GM19025 (cell line): ENCODE data around the gene GMEB2.
"Not testable (repeated sequence)": the region's sequence is repeated elsewhere in the genome, so short reads cannot be mapped to it uniquely, and the experiment has no call there.

Experiments
- ATAC-seq: cut with Tn5 transposase; IDR thresholded peaks from one replicate; pipeline ENCODE4 v1.9.1; 2021; ENCODE audit warnings: mild to moderate bottlenecking, low read depth, moderate library complexity; ENCODE audit not compliant: unreplicated experiment

The GMEB2 gene

GRCh38 chr20:63640686-63641085 lies 13.8 kb upstream of the GMEB2 start:
- not testable (repeated sequence) for ATAC-seq

GRCh38 chr20:63640086-63640485 lies 13.2 kb upstream of the GMEB2 start:
- no peak for ATAC-seq

GRCh38 chr20:63639093-63639975 lies 12.4 kb upstream of the GMEB2 start:
- no peak for ATAC-seq

- no peak for ATAC-seq
Measured at GRCh38 chr20:63636752-63637628, 10.1 kb upstream of the GMEB2 start.

- no peak for ATAC-seq
Measured at GRCh38 chr20:63635431-63636141, 8.7 kb upstream of the GMEB2 start.

GRCh38 chr20:63633732-63634131 lies 6.8 kb upstream of the GMEB2 start:
- no peak for ATAC-seq

- ATAC-seq: not testable (repeated sequence)
Measured at GRCh38 chr20:63631426-63631825, 4.5 kb upstream of the GMEB2 start.

- ATAC-seq: not testable (repeated sequence)
Measured at GRCh38 chr20:63630956-63631355, 4.1 kb upstream of the GMEB2 start.

- ATAC-seq: no peak
Measured at GRCh38 chr20:63628246-63628975, 1.5 kb upstream of the GMEB2 start.

- no peak for ATAC-seq
Measured at GRCh38 chr20:63627751-63628245, 897 bp upstream of the GMEB2 start.

- peak; percentile 68 for ATAC-seq
Measured at GRCh38 chr20:63627129-63627750, 339 bp upstream of the GMEB2 start.

- ATAC-seq: no peak
Measured at GRCh38 chr20:63625771-63626423, 1.0 kb downstream of the GMEB2 start.

GRCh38 chr20:63624486-63624885 lies 2.4 kb downstream of the GMEB2 start:
- ATAC-seq: no peak

GRCh38 chr20:63622732-63623131 lies 4.2 kb downstream of the GMEB2 start:
- no peak for ATAC-seq

GRCh38 chr20:63622096-63622495 lies 4.8 kb downstream of the GMEB2 start:
- no peak for ATAC-seq

GRCh38 chr20:63620991-63621390 lies 5.9 kb downstream of the GMEB2 start:
- ATAC-seq: no peak

- no peak for ATAC-seq
Measured at GRCh38 chr20:63619505-63619904, 7.4 kb downstream of the GMEB2 start.

- no peak for ATAC-seq
Measured at GRCh38 chr20:63619086-63619485, 7.8 kb downstream of the GMEB2 start.
